CD4-positive, alpha-beta T cell (primary cell): Measurements from ENCODE around the gene ERCC5. TPM values are rescaled to one million over a fixed set of nuclear protein-coding genes. Genes with fewer than 3 reads are reported as not detected.
A peak's percentile ranks its signal among the peaks of the same experiment; 100 is the strongest.

Source experiments
- ATAC-seq: fragments of 200-7000 bp; cut with Tn5 transposase; one replicate; pipeline ENCODE4 v1.10.0; 2022; ENCODE audit warnings: mild to moderate bottlenecking; ENCODE audit not compliant: poor library complexity
- CTCF ChIA-PET: fragments of 350-600 bp; sonication (Branson Sonifier 250); formaldehyde crosslinking; loops from one replicate; lab custom pipeline; 2021; ENCODE audit warnings: antibody characterized with exemption, inconsistent platforms; lab: Charles Lee
- POLR2A ChIA-PET: fragments of 350-600 bp; sonication (Branson Sonifier 250); formaldehyde crosslinking; loops from one replicate; lab custom pipeline; 2021; ENCODE audit warnings: antibody characterized with exemption, inconsistent platforms; lab: Charles Lee
- DNase-seq, 14 experiments: peaks; one replicate each; pipeline ENCODE4 v3.0.0-alpha.2; 2013 to 2020; ENCODE audit warnings: mixed read lengths in 2 of 14
- H3K27ac ChIP-seq, 2 donors: one replicate each; pipeline versions ENCODE4 v1.5.1 to v1.7.0; 2013; ENCODE audit warnings: low read length in 2 of 2, low read depth in 1 of 2, mild to moderate bottlenecking in 1 of 2
- H3K27me3 ChIP-seq, 2 experiments: 1 replicate in 1 of 2; 2 replicates in 1 of 2; pipeline versions ENCODE4 v1.6.1 to v1.7.0; 2013; ENCODE audit warnings: low read length in 2 of 2, control low read depth in 1 of 2, mild to moderate bottlenecking in 1 of 2, moderate library complexity in 1 of 2; ENCODE audit not compliant: insufficient read depth in 2 of 2, control insufficient read depth in 1 of 2
- H3K36me3 ChIP-seq: one replicate; pipeline ENCODE4 v1.6.1; 2013; ENCODE audit warnings: low read length, control low read depth; ENCODE audit not compliant: insufficient read depth
- H3K4me1 ChIP-seq: one replicate; pipeline ENCODE4 v1.6.1; 2013; ENCODE audit warnings: low read length, control low read depth; ENCODE audit not compliant: insufficient read depth
- H3K4me3 ChIP-seq: one replicate; pipeline ENCODE4 v1.5.1; 2013; ENCODE audit warnings: mild to moderate bottlenecking, low read length, moderate library complexity
- H3K9me3 ChIP-seq, 2 experiments: 1 replicate in 1 of 2; 2 replicates in 1 of 2; pipeline versions ENCODE4 v1.6.1 to v1.7.0; 2013; ENCODE audit warnings: low read length in 2 of 2, mild to moderate bottlenecking in 2 of 2, control low read depth in 1 of 2, moderate library complexity in 1 of 2; ENCODE audit not compliant: control insufficient read depth in 1 of 2, insufficient read depth in 1 of 2
- H3K27ac Mint-ChIP-seq: one replicate; pipeline ENCODE4 v1.8.0; 2020; ENCODE audit warnings: mixed read lengths
- H3K27me3 Mint-ChIP-seq: one replicate; pipeline ENCODE4 v1.8.0; 2021; ENCODE audit warnings: mixed read lengths
- H3K36me3 Mint-ChIP-seq: one replicate; pipeline ENCODE4 v1.8.0; 2021; ENCODE audit warnings: low read depth, mixed read lengths
- H3K4me1 Mint-ChIP-seq: one replicate; pipeline ENCODE4 v1.8.0; 2021; ENCODE audit warnings: low read depth, mixed read lengths
- H3K4me3 Mint-ChIP-seq: one replicate; pipeline ENCODE4 v1.8.0; 2020; ENCODE audit warnings: mild to moderate bottlenecking, mixed read lengths
- H3K9me3 Mint-ChIP-seq: one replicate; pipeline ENCODE4 v1.8.0; 2020; ENCODE audit warnings: mixed read lengths
- CTCF ChIP-seq: fragments of 200-600 bp; IDR thresholded peaks from one replicate; pipeline ENCODE4 v1.8.0; 2022; ENCODE audit warnings: antibody characterized with exemption, mild to moderate bottlenecking
- intact Hi-C, 2 experiments: fragments of 100-400 bp; cut with DNase I in 1 of 2; cut with micrococcal nuclease in 1 of 2; formaldehyde crosslinking; loops; one replicate each; pipeline versions ENCODE4 v1.15.1 to v1.9.0; 2023 to 2025; cut with DNase I, micrococcal nuclease
- total RNA-seq, 174 experiments: library from RNA in 2 of 174; stranded (reverse) in 2 of 174; gene quantifications; one replicate each; pipeline ENCODE4 v1.2.3 and lab custom pipeline; 2021 to 2026

The ERCC5 gene
- total RNA-seq, 2 experiments from 2014 or later, result 129 to 136 TPM

- H3K4me1 Mint-ChIP-seq, result peaks cover 56% of the 10 kb centered on the region
- no peaks in the 10 kb centered on the region for H3K9me3 Mint-ChIP-seq
- intact Hi-C loops, result no loop called here
- H3K27ac ChIP-seq, result no peak overlapping the region
- ChIA-PET CTCF (no interaction called here), POLR2A (no interaction called here)
- DNase-seq (no peak), ATAC-seq (no peak)
- no peak for TF ChIP-seq CTCF
- H3K27me3 ChIP-seq, result no peaks in the 10 kb centered on the region
- H3K4me3 Mint-ChIP-seq, result no peak overlapping the region
- peak overlapping the region; percentile 72 for H3K27ac Mint-ChIP-seq
- peaks cover 6% of the 10 kb centered on the region for H3K4me1 ChIP-seq
- H3K4me3 ChIP-seq, result no peak overlapping the region
- H3K36me3 Mint-ChIP-seq, result peaks cover 97% of the 10 kb centered on the region
- no peaks in the 10 kb centered on the region for H3K27me3 Mint-ChIP-seq
- no peaks in the 10 kb centered on the region for H3K9me3 ChIP-seq
- H3K36me3 ChIP-seq, result peaks cover 97% of the 10 kb centered on the region
Observed at GRCh38 chr13:102863590-102863989, 17.8 kb downstream of the ERCC5 start.

- no peak overlapping the region for H3K27ac Mint-ChIP-seq
- H3K4me1 Mint-ChIP-seq, result peaks cover 41% of the 10 kb centered on the region
- Histone ChIP-seq H3K27me3 (no peaks in the 10 kb centered on the region), H3K4me1 (peaks cover 18% of the 10 kb centered on the region), H3K36me3 (peaks cover 95% of the 10 kb centered on the region), H3K4me3 (no peak overlapping the region), H3K9me3 (no peaks in the 10 kb centered on the region), H3K27ac (no peak overlapping the region)
- intact Hi-C loops, result no loop called here
- TF ChIP-seq CTCF, result no peak
- H3K36me3 Mint-ChIP-seq, result peaks cover 96% of the 10 kb centered on the region
- no peaks in the 10 kb centered on the region for H3K27me3 Mint-ChIP-seq
- DNase-seq (no peak), ATAC-seq (no peak)
- H3K9me3 Mint-ChIP-seq, result no peaks in the 10 kb centered on the region
- no peak overlapping the region for H3K4me3 Mint-ChIP-seq
- CTCF ChIA-PET, result no interaction called here
- POLR2A ChIA-PET, result no interaction called here
Observed at GRCh38 chr13:102868366-102868936, 22.6 kb downstream of the ERCC5 start.

GRCh38 chr13:102869948-102870676, 24.3 kb downstream of the ERCC5 start:
- DNase-seq, result peak in 1 of 14 experiments; percentile 7
- intact Hi-C loops, result no loop called here
- Mint-ChIP-seq H3K4me1 (peaks cover 24% of the 10 kb centered on the region), H3K9me3 (no peaks in the 10 kb centered on the region), H3K27me3 (no peaks in the 10 kb centered on the region), H3K36me3 (peaks cover 93% of the 10 kb centered on the region), H3K27ac (peak overlapping the region; percentile 47), H3K4me3 (no peak overlapping the region)
- ChIA-PET CTCF (interaction anchor here (0.8 to 1.7 kb wide), 9 partner anchors 8 to 279 kb away, joined by 3 to 9 read pairs (median 5); partner anchors contain the start of gene ERCC5), POLR2A (interaction anchor here (1.2 to 1.3 kb wide), 3 partner anchors 24 to 279 kb away, joined by 3 to 8 read pairs (median 4); partner anchors contain the start of genes ERCC5 and TEX30)
- peaks cover 12% of the 10 kb centered on the region for H3K4me1 ChIP-seq
- H3K27ac ChIP-seq, result no peak overlapping the region
- no peaks in the 10 kb centered on the region for H3K27me3 ChIP-seq
- no peaks in the 10 kb centered on the region for H3K9me3 ChIP-seq
- no peak overlapping the region for H3K4me3 ChIP-seq
- peak; percentile 29 for ATAC-seq
- H3K36me3 ChIP-seq, result peaks cover 87% of the 10 kb centered on the region
- TF ChIP-seq CTCF, result no peak
